A549 (cell line): ENCODE data around the gene TMEM271. TPM values are rescaled to one million over a fixed set of nuclear protein-coding genes. Genes with fewer than 3 reads are reported as not detected.

Experiments used
- ATAC-seq, 2 experiments: fragments of 200-7000 bp in 1 of 2; fragments of >200 bp in 1 of 2; cut with Nextera tagmentation in 1 of 2; cut with Tn5 transposase in 1 of 2; 3 replicates each; pipeline versions ENCODE4 v1.8.0 to v1.9.1; 2018 to 2020; ENCODE audit warnings: mild to moderate bottlenecking in 1 of 2, moderate library complexity in 1 of 2
- CTCF ChIA-PET: fragments of 300-600 bp; sonication (Branson Sonifier 250); formaldehyde crosslinking; extraction: SDS; loops from one replicate; lab custom pipeline; 2021; ENCODE audit warnings: antibody characterized with exemption, inconsistent platforms; lab: Yijun Ruan, JAX
- POLR2A ChIA-PET: fragments of 350-600 bp; formaldehyde crosslinking; extraction: SDS; loops from one replicate; lab custom pipeline; 2021; ENCODE audit warnings: antibody characterized with exemption, inconsistent platforms; lab: Yijun Ruan, JAX
- DNase-seq, 2 experiments: peaks; one replicate each; pipeline versions ENCODE4 v3.0.0 to v3.0.0-alpha.2; 2011 to 2016; ENCODE audit warnings: low read depth in 1 of 2, low spot score in 1 of 2
- FAIRE-seq: peaks from 2 replicates; lab custom pipeline; 2011; peaks lifted over from hg19 to GRCh38; lab: Jason Lieb, UNC
- H3K27ac ChIP-seq, 2 experiments: fragments of >200 bp; sonication (Bioruptor Twin); formaldehyde crosslinking; 3 replicates each; pipeline ENCODE4 v1.5.1; 2016 to 2017
- H3K4me1 ChIP-seq: fragments of >200 bp; sonication (Bioruptor Twin); formaldehyde crosslinking; 3 replicates; pipeline ENCODE4 v1.6.1; 2016
- H3K4me2 ChIP-seq: fragments of >200 bp; sonication (Bioruptor Twin); formaldehyde crosslinking; 3 replicates; pipeline ENCODE4 v1.6.1; 2016
- H3K4me3 ChIP-seq: fragments of >200 bp; sonication (Bioruptor Twin); formaldehyde crosslinking; 3 replicates; pipeline ENCODE4 v1.5.1; 2016
- H3K9me3 ChIP-seq: fragments of >200 bp; sonication (Bioruptor Twin); formaldehyde crosslinking; 3 replicates; pipeline ENCODE4 v1.6.1; 2016
- CBX8 ChIP-seq: fragments of 200-600 bp; sonication (generic); IDR thresholded peaks from 2 replicates; pipeline ENCODE4 v1.6.1; 2016
- CEBPB ChIP-seq, 2 experiments: fragments of >200 bp in 1 of 2; sonication (Bioruptor Twin) in 1 of 2; formaldehyde crosslinking in 1 of 2; IDR thresholded peaks; 2 replicates each; pipeline ENCODE4 v1.6.1; 2012 to 2016
- EP300 ChIP-seq, 2 experiments: fragments of >200 bp; sonication (Bioruptor Twin); formaldehyde crosslinking; IDR thresholded peaks; 2 replicates in 1 of 2; 3 replicates in 1 of 2; pipeline ENCODE4 v1.6.1; 2016 to 2017
- FOSB ChIP-seq: fragments of 250-450 bp; sonication (Bioruptor Pico); IDR thresholded peaks from 2 replicates; pipeline ENCODE4 v1.5.0; 2020; ENCODE audit warnings: mild to moderate bottlenecking, moderate library complexity
- FOSL2 ChIP-seq, 2 experiments: fragments of 450-650 bp in 1 of 2; fragments of >200 bp in 1 of 2; sonication (Bioruptor Twin) in 1 of 2; formaldehyde crosslinking; IDR thresholded peaks; 2 replicates each; pipeline versions ENCODE4 v1.5.0 to v1.6.1; 2016 to 2020; ENCODE audit warnings: mild to moderate bottlenecking in 1 of 2, moderate library complexity in 1 of 2
- GATA3 ChIP-seq: IDR thresholded peaks from 2 replicates; pipeline ENCODE4 v1.6.1; 2012; ENCODE audit warnings: borderline replicate concordance
- HDAC2 ChIP-seq: fragments of 200-600 bp; sonication (generic); IDR thresholded peaks from 2 replicates; pipeline ENCODE4 v1.6.1; 2016
- JUN ChIP-seq, 2 experiments: fragments of >200 bp; sonication (Bioruptor Twin); formaldehyde crosslinking; IDR thresholded peaks; 2 replicates in 1 of 2; 3 replicates in 1 of 2; pipeline ENCODE4 v1.6.1; 2016 to 2017
- KDM1A ChIP-seq: fragments of 200-600 bp; sonication (generic); IDR thresholded peaks from 2 replicates; pipeline ENCODE4 v1.6.1; 2016; ENCODE audit warnings: low read depth, mild to moderate bottlenecking
- MAFK ChIP-seq: fragments of 450-650 bp; IDR thresholded peaks from 2 replicates; pipeline ENCODE4 v1.6.1; 2014; ENCODE audit not compliant: partially characterized antibody
- PHF8 ChIP-seq: fragments of 200-600 bp; sonication (generic); IDR thresholded peaks from 2 replicates; pipeline ENCODE4 v1.6.1; 2016; ENCODE audit warnings: low read depth, mild to moderate bottlenecking, antibody characterized with exemption, moderate library complexity, borderline replicate concordance
- POLR2AphosphoS2 ChIP-seq: conservative IDR thresholded peaks from 2 replicates; pipeline ENCODE4 v1.6.1; 2012; ENCODE audit warnings: low read length, improper control_type of control experiment, inconsistent platforms
- RAD21 ChIP-seq, 2 experiments: fragments of >200 bp in 1 of 2; sonication (Bioruptor Twin) in 1 of 2; formaldehyde crosslinking in 1 of 2; IDR thresholded peaks in 1 of 2; conservative IDR thresholded peaks in 1 of 2; 2 replicates in 1 of 2; 3 replicates in 1 of 2; pipeline ENCODE4 v1.6.1; 2012 to 2018; ENCODE audit warnings: inconsistent platforms in 1 of 2
- SMC3 ChIP-seq: fragments of >200 bp; sonication (Bioruptor Twin); formaldehyde crosslinking; IDR thresholded peaks from 3 replicates; pipeline ENCODE4 v1.6.1; 2018; ENCODE audit warnings: inconsistent platforms
- ZC3H11A ChIP-seq: fragments of 450-650 bp; IDR thresholded peaks from 2 replicates; pipeline ENCODE4 v1.6.1; 2014; ENCODE audit warnings: antibody characterized with exemption, mild to moderate bottlenecking
- ZFP36 ChIP-seq: fragments of 450-650 bp; IDR thresholded peaks from 2 replicates; pipeline ENCODE4 v1.6.1; 2014; ENCODE audit warnings: borderline replicate concordance; ENCODE audit not compliant: partially characterized antibody
- ZSCAN20 ChIP-seq: fragments of 250-450 bp; sonication (Bioruptor Pico); IDR thresholded peaks from 2 replicates; pipeline ENCODE4 v1.8.0; 2022; ENCODE audit warnings: mild to moderate bottlenecking, moderate library complexity
- WGBS: methylation state at CpG from one replicate; pipeline ENCODE4 v1.1.6; 2017; ENCODE audit errors: missing lambda C conversion rate; 5-methylcytosine and 5-hydroxymethylcytosine counted together
- polyA plus RNA-seq, 4 experiments: library from polyadenylated mRNA; depleted of rRNA in 3 of 4; stranded (reverse); fragments of >200 nt; fragmentation: RNase III in 1 of 4; extraction: RNeasy Plus Mini Kit Qiagen cat#74134 plus additional on column Dnase treatment in 1 of 4; gene quantifications; 2 replicates in 3 of 4; 3 replicates in 1 of 4; pipeline ENCODE4 v1.2.3, GENCODE V29; 2011 to 2017
- TF ChIP-seq, protein P1 (sequence below): fragments of 250-450 bp; sonication (Bioruptor Pico); IDR thresholded peaks from 2 replicates; pipeline ENCODE4 v1.5.0; 2020; ENCODE audit warnings: low read depth, mild to moderate bottlenecking, moderate library complexity
- TF ChIP-seq, protein P2 (sequence below): fragments of 150-350 bp; IDR thresholded peaks from 2 replicates; pipeline ENCODE4 v1.6.1; 2014; ENCODE audit warnings: low read depth, mild to moderate bottlenecking, low read length
- TF ChIP-seq, protein P3 (sequence below): fragments of 250-450 bp; sonication (Bioruptor Pico); IDR thresholded peaks from 2 replicates; pipeline ENCODE4 v1.5.0; 2021; ENCODE audit warnings: mild to moderate bottlenecking, moderate library complexity, borderline replicate concordance
- TF ChIP-seq, protein P4 (sequence below): fragments of >200 bp; sonication (Bioruptor Twin); formaldehyde crosslinking; IDR thresholded peaks from 2 replicates; pipeline ENCODE4 v1.6.1; 2016
- TF ChIP-seq, protein P5 (sequence below): fragments of >200 bp; sonication (Bioruptor Twin); formaldehyde crosslinking; IDR thresholded peaks from 3 replicates; pipeline ENCODE4 v1.6.1; 2016

Gene TMEM271
- polyA plus RNA-seq, 2 of the 4 experiments (the other 2 are of a cell fraction): not detected

DNA sequence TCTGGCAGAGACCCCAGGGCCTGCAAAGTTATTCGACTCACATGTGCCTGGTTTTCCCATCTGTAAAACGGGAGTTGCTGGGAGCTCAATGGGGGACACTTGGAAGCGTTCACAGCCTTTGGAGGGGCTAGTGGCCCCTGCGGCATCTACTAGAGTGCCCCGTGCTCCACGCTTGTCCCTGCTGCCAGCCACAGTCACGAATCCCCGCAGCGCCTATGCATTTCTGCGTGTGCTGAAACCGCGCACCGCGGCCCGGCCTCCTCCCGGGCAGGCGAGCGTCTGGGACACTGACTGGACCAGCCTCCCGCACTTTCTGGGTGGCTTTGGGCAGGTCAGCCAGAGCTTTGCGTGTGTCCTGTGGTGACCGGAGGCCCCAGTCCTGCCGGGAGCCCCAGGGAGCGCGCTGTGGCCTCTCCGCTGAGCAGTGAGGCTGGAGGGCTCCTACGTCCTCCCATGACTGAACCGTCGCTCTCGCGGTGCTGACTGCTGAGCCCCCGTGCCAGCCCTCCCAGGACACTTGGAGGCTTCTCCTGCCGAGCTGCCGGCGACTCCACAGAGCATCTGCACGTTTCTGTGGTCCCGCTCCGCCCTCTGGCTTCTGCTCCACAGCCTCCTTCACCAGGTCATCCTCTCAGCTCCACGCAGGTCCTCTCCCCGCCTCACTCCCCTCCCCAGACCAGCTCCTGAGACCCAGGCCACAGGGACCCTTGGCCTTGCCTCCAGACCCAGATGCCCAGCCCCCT lies 40.7 kb downstream of the TMEM271 start:
- peaks cover 4% of the 10 kb centered on the region; the same call in 1 of the 3 replicates for H3K9me3 ChIP-seq
- no peak overlapping the region for H3K4me2 ChIP-seq
- H3K4me3 ChIP-seq: no peak overlapping the region
- no peaks in the 10 kb centered on the region for H3K4me1 ChIP-seq
- POLR2A ChIA-PET: no interaction called here
- ATAC-seq: no peak
- CTCF ChIA-PET: no interaction called here
- WGBS: 89% methylated on average over 18 of the region's 39 CpGs
- no peak for FAIRE-seq
- TF ChIP-seq, protein P1, sequence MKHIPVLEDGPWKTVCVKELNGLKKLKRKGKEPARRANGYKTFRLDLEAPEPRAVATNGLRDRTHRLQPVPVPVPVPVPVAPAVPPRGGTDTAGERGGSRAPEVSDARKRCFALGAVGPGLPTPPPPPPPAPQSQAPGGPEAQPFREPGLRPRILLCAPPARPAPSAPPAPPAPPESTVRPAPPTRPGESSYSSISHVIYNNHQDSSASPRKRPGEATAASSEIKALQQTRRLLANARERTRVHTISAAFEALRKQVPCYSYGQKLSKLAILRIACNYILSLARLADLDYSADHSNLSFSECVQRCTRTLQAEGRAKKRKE (CRISPR knock-in tag): no peak
- TF ChIP-seq ZSCAN20 (CRISPR knock-in tag) (no peak), RAD21 (conservative IDR thresholded peaks at IDR 0.05 in 1 of 2, IDR thresholded peaks at IDR 0.05 in 1 of 2) (no peak)
- no peak for DNase-seq
- H3K27ac ChIP-seq: no peak overlapping the region

DNA sequence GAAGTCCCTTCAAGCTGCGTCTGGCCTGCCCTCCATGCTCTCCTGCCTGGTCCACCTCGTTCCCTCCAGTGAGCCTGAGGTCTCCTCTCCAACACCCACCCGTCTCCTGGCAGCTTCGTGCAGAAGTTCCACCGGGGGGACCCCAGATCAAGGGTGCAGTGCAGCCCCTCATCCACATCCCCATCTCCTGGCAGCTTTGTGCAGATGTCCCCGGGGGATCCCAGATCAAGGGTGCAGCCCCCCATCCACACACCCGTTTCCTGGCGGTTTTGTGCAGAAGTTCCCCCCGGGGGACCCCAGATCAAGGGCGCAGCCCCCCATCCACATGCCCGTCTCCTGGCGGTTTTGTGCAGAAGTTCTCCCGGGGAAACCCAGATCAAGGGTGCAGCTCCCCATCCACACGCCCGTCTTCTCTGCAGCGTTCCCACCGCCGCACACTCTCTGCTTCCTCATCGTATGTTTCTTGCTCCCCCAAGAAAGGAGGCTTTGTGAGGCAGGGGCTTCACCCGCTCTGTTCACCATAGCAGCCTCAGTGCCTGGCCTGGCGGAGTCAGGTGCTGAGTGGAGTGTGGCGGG lies 41.4 kb downstream of the TMEM271 start:
- POLR2A ChIA-PET: no interaction called here
- no peak overlapping the region for H3K27ac ChIP-seq
- peaks cover 4% of the 10 kb centered on the region; the same call in 1 of the 3 replicates for H3K9me3 ChIP-seq
- no peaks in the 10 kb centered on the region for H3K4me1 ChIP-seq
- DNase-seq (no peak), FAIRE-seq (no peak), ATAC-seq (no peak)
- TF ChIP-seq FOSL2 (IDR thresholded peaks at IDR 0.05) (no peak), FOSL2 (CRISPR knock-in tag; IDR thresholded peaks at IDR 0.05) (no peak), SMC3 (no peak), CBX8 (no peak), CEBPB (IDR thresholded peaks at IDR 0.05) (no peak), KDM1A (no peak), JUN (IDR thresholded peaks at IDR 0.05) (no peak), ZC3H11A (no peak)
- TF ChIP-seq, protein P2, sequence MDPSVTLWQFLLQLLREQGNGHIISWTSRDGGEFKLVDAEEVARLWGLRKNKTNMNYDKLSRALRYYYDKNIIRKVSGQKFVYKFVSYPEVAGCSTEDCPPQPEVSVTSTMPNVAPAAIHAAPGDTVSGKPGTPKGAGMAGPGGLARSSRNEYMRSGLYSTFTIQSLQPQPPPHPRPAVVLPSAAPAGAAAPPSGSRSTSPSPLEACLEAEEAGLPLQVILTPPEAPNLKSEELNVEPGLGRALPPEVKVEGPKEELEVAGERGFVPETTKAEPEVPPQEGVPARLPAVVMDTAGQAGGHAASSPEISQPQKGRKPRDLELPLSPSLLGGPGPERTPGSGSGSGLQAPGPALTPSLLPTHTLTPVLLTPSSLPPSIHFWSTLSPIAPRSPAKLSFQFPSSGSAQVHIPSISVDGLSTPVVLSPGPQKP: no peak
- TF ChIP-seq, protein P1 (CRISPR knock-in tag): no peak
- TF ChIP-seq, protein P3, sequence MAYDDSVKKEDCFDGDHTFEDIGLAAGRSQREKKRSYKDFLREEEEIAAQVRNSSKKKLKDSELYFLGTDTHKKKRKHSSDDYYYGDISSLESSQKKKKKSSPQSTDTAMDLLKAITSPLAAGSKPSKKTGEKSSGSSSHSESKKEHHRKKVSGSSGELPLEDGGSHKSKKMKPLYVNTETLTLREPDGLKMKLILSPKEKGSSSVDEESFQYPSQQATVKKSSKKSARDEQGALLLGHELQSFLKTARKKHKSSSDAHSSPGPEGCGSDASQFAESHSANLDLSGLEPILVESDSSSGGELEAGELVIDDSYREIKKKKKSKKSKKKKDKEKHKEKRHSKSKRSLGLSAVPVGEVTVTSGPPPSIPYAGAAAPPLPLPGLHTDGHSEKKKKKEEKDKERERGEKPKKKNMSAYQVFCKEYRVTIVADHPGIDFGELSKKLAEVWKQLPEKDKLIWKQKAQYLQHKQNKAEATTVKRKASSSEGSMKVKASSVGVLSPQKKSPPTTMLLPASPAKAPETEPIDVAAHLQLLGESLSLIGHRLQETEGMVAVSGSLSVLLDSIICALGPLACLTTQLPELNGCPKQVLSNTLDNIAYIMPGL: no peak
- no peak overlapping the region for H3K4me3 ChIP-seq
- H3K4me2 ChIP-seq: no peak overlapping the region
- 96% methylated on average over 19 of the region's 22 CpGs for WGBS
- CTCF ChIA-PET: no interaction called here

DNA sequence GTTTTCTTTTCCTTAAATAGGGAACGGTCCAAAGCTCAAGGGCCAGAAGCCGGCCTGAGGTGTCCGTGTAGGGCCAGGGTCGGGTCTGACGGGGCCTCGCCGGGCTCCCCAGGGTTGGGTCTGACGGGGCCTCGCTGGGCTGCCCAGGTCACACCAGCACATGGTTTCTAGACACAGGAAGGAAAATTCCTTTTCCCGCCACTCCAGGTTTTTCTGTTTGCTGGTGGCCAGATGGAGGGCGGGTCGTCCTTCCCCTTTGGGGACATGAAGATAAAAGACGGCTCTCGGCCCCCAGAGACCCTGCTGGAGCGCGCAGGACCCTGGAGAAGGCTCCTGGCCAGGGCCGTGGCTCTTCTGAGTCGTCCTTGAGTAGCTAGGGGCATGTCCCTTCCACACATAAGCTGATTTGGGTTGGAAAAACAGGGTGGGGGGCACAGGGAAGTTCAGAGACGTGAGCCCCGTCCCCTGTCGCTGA lies 42.0 kb downstream of the TMEM271 start:
- no peak for ATAC-seq
- Histone ChIP-seq H3K4me1 (no peaks in the 10 kb centered on the region), H3K4me2 (no peak overlapping the region), H3K4me3 (no peak overlapping the region), H3K9me3 (peaks cover 4% of the 10 kb centered on the region; the same call in 1 of the 3 replicates)
- POLR2A ChIA-PET: no interaction called here
- WGBS: 98% methylated on average over 12 of the region's 21 CpGs
- no peak for DNase-seq
- FAIRE-seq: no peak
- no peak for TF ChIP-seq PHF8
- TF ChIP-seq, protein P4, sequence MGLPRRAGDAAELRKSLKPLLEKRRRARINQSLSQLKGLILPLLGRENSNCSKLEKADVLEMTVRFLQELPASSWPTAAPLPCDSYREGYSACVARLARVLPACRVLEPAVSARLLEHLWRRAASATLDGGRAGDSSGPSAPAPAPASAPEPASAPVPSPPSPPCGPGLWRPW: no peak
- no peak for TF ChIP-seq EP300 (IDR thresholded peaks at IDR 0.05)
- TF ChIP-seq GATA3: no peak
- no peak for TF ChIP-seq MAFK
- TF ChIP-seq, protein P5, sequence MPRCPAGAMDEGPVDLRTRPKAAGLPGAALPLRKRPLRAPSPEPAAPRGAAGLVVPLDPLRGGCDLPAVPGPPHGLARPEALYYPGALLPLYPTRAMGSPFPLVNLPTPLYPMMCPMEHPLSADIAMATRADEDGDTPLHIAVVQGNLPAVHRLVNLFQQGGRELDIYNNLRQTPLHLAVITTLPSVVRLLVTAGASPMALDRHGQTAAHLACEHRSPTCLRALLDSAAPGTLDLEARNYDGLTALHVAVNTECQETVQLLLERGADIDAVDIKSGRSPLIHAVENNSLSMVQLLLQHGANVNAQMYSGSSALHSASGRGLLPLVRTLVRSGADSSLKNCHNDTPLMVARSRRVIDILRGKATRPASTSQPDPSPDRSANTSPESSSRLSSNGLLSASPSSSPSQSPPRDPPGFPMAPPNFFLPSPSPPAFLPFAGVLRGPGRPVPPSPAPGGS: no peak
- no peak for TF ChIP-seq ZFP36
- no peak for TF ChIP-seq POLR2AphosphoS2
- TF ChIP-seq HDAC2: no peak
- TF ChIP-seq FOSB: no peak
- TF ChIP-seq, all 56 proteins: peak for 0
- H3K27ac ChIP-seq: no peak overlapping the region
- CTCF ChIA-PET: interaction anchor here (2.1 kb wide), 1 partner anchor 13 kb away, joined by 6 read pairs; no protein-coding TSS in a partner anchor
